Osteoblast (primary cell): ENCODE results near the gene GLP1R. TPM values are rescaled to one million over a fixed set of nuclear protein-coding genes. Genes with fewer than 3 reads are reported as not detected.
A peak's percentile ranks its signal among the peaks of the same experiment; 100 is the strongest.

Experiments
- DNase-seq: peaks from one replicate; pipeline ENCODE4 v3.0.0; 2011; ENCODE audit warnings: low spot score, mixed read lengths; ENCODE audit not compliant: insufficient read length; ENCODE audit errors: missing footprints
- H2AFZ ChIP-seq: 2 replicates; pipeline ENCODE4 v1.6.0; 2011; ENCODE audit warnings: mild to moderate bottlenecking, low read length
- H3K27ac ChIP-seq: 2 replicates; pipeline ENCODE4 v1.5.1; 2011; ENCODE audit warnings: mild to moderate bottlenecking, low read depth, low read length, moderate library complexity
- H3K27me3 ChIP-seq: 2 replicates; pipeline ENCODE4 v1.6.0; 2012; ENCODE audit warnings: mild to moderate bottlenecking, control low read depth, inconsistent platforms, low read length, moderate library complexity; ENCODE audit not compliant: insufficient read depth
- H3K36me3 ChIP-seq: 2 replicates; pipeline ENCODE4 v1.5.1; 2011; ENCODE audit warnings: mild to moderate bottlenecking, low read length, control low read depth, moderate library complexity; ENCODE audit not compliant: insufficient read depth
- H3K4me1 ChIP-seq: 2 replicates; pipeline ENCODE4 v1.5.1; 2011; ENCODE audit warnings: mild to moderate bottlenecking, low read length, control low read depth, moderate library complexity; ENCODE audit not compliant: insufficient read depth
- H3K4me2 ChIP-seq: 2 replicates; pipeline ENCODE4 v1.6.0; 2011; ENCODE audit warnings: mild to moderate bottlenecking, low read length; ENCODE audit not compliant: insufficient read depth
- H3K4me3 ChIP-seq: fragments of 200-600 bp; sonication (generic); 3 replicates; pipeline ENCODE4 v1.5.1; 2012; ENCODE audit warnings: mild to moderate bottlenecking, low read length, inconsistent platforms; ENCODE audit not compliant: insufficient read depth
- H3K79me2 ChIP-seq: 2 replicates; pipeline ENCODE4 v1.6.0; 2012; ENCODE audit warnings: mild to moderate bottlenecking, low read length, control low read depth, inconsistent platforms; ENCODE audit not compliant: insufficient read depth
- H3K9me3 ChIP-seq: 2 replicates; pipeline ENCODE4 v1.5.1; 2011; ENCODE audit warnings: low read depth, low read length, control low read depth
- H4K20me1 ChIP-seq: 2 replicates; pipeline ENCODE4 v1.6.0; 2012; ENCODE audit warnings: mild to moderate bottlenecking, low read length, control low read depth; ENCODE audit not compliant: insufficient read depth
- CTCF ChIP-seq: IDR thresholded peaks from 2 replicates; pipeline ENCODE4 v1.5.1; 2011; ENCODE audit warnings: mild to moderate bottlenecking, low read depth, low read length, moderate library complexity; ENCODE audit errors: extremely low read depth
- total RNA-seq: library from RNA; depleted of rRNA; stranded (reverse); fragments of >200 nt; gene quantifications from 2 replicates; pipeline ENCODE4 v1.2.3, GENCODE V29; 2012

Gene GLP1R
- total RNA-seq, 1 donor: not detected

- Histone ChIP-seq H3K4me2 (no peak overlapping the region), H3K27me3 (peaks cover 6% of the 10 kb centered on the region), H3K36me3 (no peaks in the 10 kb centered on the region), H3K79me2 (no peaks in the 10 kb centered on the region), H4K20me1 (no peaks in the 10 kb centered on the region), H3K27ac (no peak overlapping the region), H3K4me3 (no peak overlapping the region), H3K4me1 (no peaks in the 10 kb centered on the region), H2AFZ (no peak overlapping the region), H3K9me3 (no peaks in the 10 kb centered on the region)
- TF ChIP-seq CTCF: no peak
- no peak for DNase-seq
These were observed 7.5 kb upstream of the GLP1R start for GRCh38 chr6:39041072-39041471.

- Histone ChIP-seq H3K4me2 (no peak overlapping the region), H2AFZ (no peak overlapping the region), H3K27me3 (peaks cover 11% of the 10 kb centered on the region), H3K36me3 (no peaks in the 10 kb centered on the region), H3K4me1 (no peaks in the 10 kb centered on the region), H3K27ac (no peak overlapping the region), H3K9me3 (no peaks in the 10 kb centered on the region), H3K79me2 (no peaks in the 10 kb centered on the region), H4K20me1 (no peaks in the 10 kb centered on the region), H3K4me3 (no peak overlapping the region)
- peak; percentile 39 for DNase-seq
- no peak for TF ChIP-seq CTCF
These were observed 4.8 kb upstream of the GLP1R start for GRCh38 chr6:39043776-39044175.

GRCh38 chr6:39044181-39044580 is 4.4 kb upstream of the GLP1R start:
- Histone ChIP-seq H3K79me2 (no peaks in the 10 kb centered on the region), H3K4me3 (no peak overlapping the region), H3K36me3 (no peaks in the 10 kb centered on the region), H4K20me1 (no peaks in the 10 kb centered on the region), H2AFZ (no peak overlapping the region), H3K27me3 (peaks cover 15% of the 10 kb centered on the region), H3K27ac (no peak overlapping the region), H3K9me3 (no peaks in the 10 kb centered on the region), H3K4me1 (no peaks in the 10 kb centered on the region), H3K4me2 (no peak overlapping the region)
- no peak for DNase-seq
- TF ChIP-seq CTCF: no peak

- no peaks in the 10 kb centered on the region for H3K79me2 ChIP-seq
- no peaks in the 10 kb centered on the region for H3K4me1 ChIP-seq
- peaks cover 17% of the 10 kb centered on the region for H3K27me3 ChIP-seq
These were observed 900 bp upstream of the GLP1R start for GRCh38 chr6:39047434-39048327.

More at GRCh38 chr6:39047434-39048327, 900 bp upstream of the GLP1R start:
- no peaks in the 10 kb centered on the region for H3K9me3 ChIP-seq
- H3K36me3 ChIP-seq: no peaks in the 10 kb centered on the region
- H3K4me3 ChIP-seq: no peak overlapping the region
- no peak overlapping the region for H2AFZ ChIP-seq
- no peak for DNase-seq
- TF ChIP-seq CTCF: no peak
- no peaks in the 10 kb centered on the region for H4K20me1 ChIP-seq
- no peak overlapping the region for H3K27ac ChIP-seq
- no peak overlapping the region for H3K4me2 ChIP-seq
